GM12878 (cell line): ENCODE results near the gene CYP27A1. TPM values are rescaled to one million over a fixed set of nuclear protein-coding genes. Genes with fewer than 3 reads are reported as not detected.

ENCODE experiments used
- ATAC-seq: fragments of 200-7000 bp; cut with Tn5 transposase; 3 replicates; pipeline ENCODE4 v1.9.1; 2020; ENCODE audit warnings: mild to moderate bottlenecking, moderate library complexity
- BruUV-seq: library from RNA; stranded (reverse); fragments of 400-500 nt; replicated peaks from 2 replicates; lab custom pipeline; 2021; lab: Mats Ljungman, UMichigan
- CTCF ChIA-PET: fragments of 300-600 bp; sonication (Branson Sonifier 250); formaldehyde crosslinking; extraction: SDS; loops from one replicate; lab custom pipeline; 2021; ENCODE audit warnings: inconsistent platforms; lab: Yijun Ruan, JAX
- POLR2A ChIA-PET: fragments of 350-600 bp; formaldehyde crosslinking; extraction: SDS; loops from one replicate; lab custom pipeline; 2021; ENCODE audit warnings: inconsistent platforms; lab: Charles Lee
- RAD21 ChIA-PET: fragments of 300-600 bp; sonication (Branson Sonifier 250); formaldehyde crosslinking; loops from one replicate; lab custom pipeline; 2023; ENCODE audit warnings: antibody characterized with exemption; ENCODE audit not compliant: unreplicated experiment; lab: Charles Lee
- SMC1A ChIA-PET: fragments of 300-600 bp; sonication (Branson Sonifier 250); formaldehyde crosslinking; loops from one replicate; lab custom pipeline; 2023; ENCODE audit not compliant: unreplicated experiment, uncharacterized antibody; lab: Charles Lee
- DNase-seq: peaks from one replicate; pipeline ENCODE4 v3.0.0-alpha.2; 2011; ENCODE audit warnings: low read depth, low spot score
- FAIRE-seq: peaks from 3 replicates; lab custom pipeline; 2011; peaks lifted over from hg19 to GRCh38; lab: Jason Lieb, UNC
- H2AFZ ChIP-seq: 2 replicates; pipeline ENCODE4 v1.6.0; 2011; ENCODE audit warnings: low read depth, low read length, control low read depth; ENCODE audit not compliant: control insufficient read depth
- H3K27ac ChIP-seq: 2 replicates; pipeline ENCODE4 v1.5.1; 2011; ENCODE audit warnings: control low read depth; ENCODE audit not compliant: control insufficient read depth, insufficient read depth
- H3K27me3 ChIP-seq, 2 experiments: replicated peaks in 1 of 2; 2 replicates each; pipeline versions ENCODE4 v1.6.0 to v1.6.1; 2011; ENCODE audit warnings: low read length in 1 of 2; ENCODE audit not compliant: control insufficient read depth in 2 of 2, insufficient read depth in 2 of 2
- H3K36me3 ChIP-seq, 2 experiments: 2 replicates each; pipeline ENCODE4 v1.5.1; 2011; ENCODE audit warnings: low read length in 1 of 2; ENCODE audit not compliant: control insufficient read depth in 2 of 2, insufficient read depth in 2 of 2
- H3K4me1 ChIP-seq: 2 replicates; pipeline ENCODE4 v1.6.1; 2011; ENCODE audit warnings: mild to moderate bottlenecking, low read length, moderate library complexity, mixed read lengths; ENCODE audit not compliant: control insufficient read depth, insufficient read depth
- H3K4me2 ChIP-seq: 2 replicates; pipeline ENCODE4 v1.6.0; 2011; ENCODE audit warnings: control low read depth; ENCODE audit not compliant: control insufficient read depth, insufficient read depth
- H3K4me3 ChIP-seq: fragments of 200-600 bp; sonication (generic); 2 replicates; pipeline ENCODE4 v1.5.1; 2016
- H3K79me2 ChIP-seq: 2 replicates; pipeline ENCODE4 v1.6.0; 2011; ENCODE audit warnings: low read length; ENCODE audit not compliant: control insufficient read depth, insufficient read depth
- H3K9ac ChIP-seq: 2 replicates; pipeline ENCODE4 v1.8.0; 2011; ENCODE audit warnings: low read length, control low read depth, mixed read lengths; ENCODE audit not compliant: control insufficient read depth, insufficient read depth
- H3K9me3 ChIP-seq: replicated peaks from 3 replicates; pipeline ENCODE4 v1.5.1; 2011; ENCODE audit warnings: mild to moderate bottlenecking, low read length; ENCODE audit not compliant: control insufficient read depth, insufficient read depth
- H4K20me1 ChIP-seq: 2 replicates; pipeline ENCODE4 v1.6.0; 2011; ENCODE audit not compliant: control insufficient read depth, insufficient read depth
- CREM ChIP-seq: IDR thresholded peaks from 2 replicates; pipeline ENCODE4 v1.6.1; 2014; ENCODE audit warnings: antibody characterized with exemption, low read depth
- FOS ChIP-seq: IDR thresholded peaks from 3 replicates; pipeline ENCODE4 v1.6.1; 2011; ENCODE audit warnings: borderline replicate concordance; ENCODE audit not compliant: insufficient read length; ENCODE audit errors: extremely low read depth
- GATAD2B ChIP-seq: fragments of 450-650 bp; conservative IDR thresholded peaks from 2 replicates; pipeline ENCODE4 v1.6.1; 2017; ENCODE audit warnings: low read depth, mild to moderate bottlenecking, moderate library complexity
- HDAC2 ChIP-seq: fragments of 200-600 bp; sonication (generic); IDR thresholded peaks from 2 replicates; pipeline ENCODE4 v1.6.1; 2017
- IRF5 ChIP-seq: fragments of 450-650 bp; IDR thresholded peaks from 2 replicates; pipeline ENCODE4 v1.6.1; 2017; ENCODE audit warnings: borderline replicate concordance
- MTA2 ChIP-seq: fragments of 450-650 bp; IDR thresholded peaks from 2 replicates; pipeline ENCODE4 v1.6.1; 2016; ENCODE audit warnings: low read depth, mild to moderate bottlenecking, moderate library complexity
- NFYA ChIP-seq: IDR thresholded peaks from 2 replicates; pipeline ENCODE4 v1.6.1; 2011; ENCODE audit warnings: low read depth, mild to moderate bottlenecking, low read length, improper control_type of control experiment, borderline replicate concordance
- NR2C2 ChIP-seq: IDR thresholded peaks from 2 replicates; pipeline ENCODE4 v1.6.1; 2011; ENCODE audit warnings: borderline replicate concordance, low read depth; ENCODE audit not compliant: control insufficient read depth, insufficient read length
- PKNOX1 ChIP-seq: fragments of 450-650 bp; IDR thresholded peaks from 2 replicates; pipeline ENCODE4 v1.6.1; 2016; ENCODE audit warnings: mild to moderate bottlenecking
- PML ChIP-seq: IDR thresholded peaks from 2 replicates; pipeline ENCODE4 v1.6.1; 2012; ENCODE audit warnings: low read length, inconsistent platforms
- SIN3A ChIP-seq: IDR thresholded peaks from 2 replicates; pipeline ENCODE4 v1.6.1; 2012; ENCODE audit warnings: low read depth, low read length, improper control_type of control experiment
- SMAD5 ChIP-seq: IDR thresholded peaks from 2 replicates; pipeline ENCODE4 v1.6.1; 2016; ENCODE audit warnings: antibody characterized with exemption, low read depth
- SREBF2 ChIP-seq: IDR thresholded peaks from 2 replicates; pipeline ENCODE4 v1.6.1; 2012; ENCODE audit warnings: mild to moderate bottlenecking, low read length
- ZNF274 ChIP-seq: IDR thresholded peaks from one replicate; pipeline ENCODE4 v1.8.0; 2011; ENCODE audit not compliant: insufficient read length, insufficient read depth
- WGBS: methylation state at CpG from one replicate; pipeline ENCODE4 v1.1.6; 2016; ENCODE audit warnings: low lambda C conversion rate; ENCODE audit not compliant: insufficient replicate concordance, insufficient coverage; ENCODE audit errors: missing lambda C conversion rate; 5-methylcytosine and 5-hydroxymethylcytosine counted together
- in situ Hi-C: fragments of 300-500 bp; cut with MboI; formaldehyde crosslinking; loops from 9 replicates; pipeline ENCODE4 v1.14.3; 2018; ENCODE audit warnings: mixed read lengths
- intact Hi-C: fragments of 100-400 bp; cut with micrococcal nuclease; formaldehyde crosslinking; loops from one replicate; pipeline ENCODE4 v1.14.2; 2022; ENCODE audit not compliant: unreplicated experiment
- polyA plus RNA-seq, 11 experiments: library from polyadenylated mRNA; depleted of rRNA in 4 of 11; unstranded in 6 of 11; stranded (reverse) in 5 of 11; fragments of >200 nt; fragmentation: Nextera tagmentation in 4 of 11; fragmentation: Illumina TruSeq in 1 of 11; extraction: Ambion mirVana in 4 of 11; extraction: Trizol in 1 of 11; gene quantifications; 1 replicate in 1 of 11; 2 replicates in 10 of 11; pipeline versions ENCODE4 v1.2.1 to v1.2.3, GENCODE V29; 2011 to 2016; ENCODE audit warnings: inconsistent platforms in 2 of 11, missing spikeins in 2 of 11, low read depth in 1 of 11
- total RNA-seq, 4 experiments: library from RNA; depleted of rRNA in 3 of 4; stranded (reverse); fragments of >200 nt in 3 of 4; fragmentation: Illumina TruSeq in 1 of 4; extraction: Trizol in 1 of 4; gene quantifications; 2 replicates each; pipeline versions ENCODE4 v1.2.1 to v1.2.3, GENCODE V29; 2013 to 2021

The CYP27A1 gene
- total and polyA plus RNA-seq, 10 of the 15 experiments (the other 5 are each of a cell fraction or from before 2014, with no cell fraction given) = 0.11 to 0.72 (median 0.18) TPM; not detected in 2

GRCh38 chr2:218756599-218757377, 25.2 kb upstream of the CYP27A1 start:
- CTCF ChIA-PET = interaction anchor here (1.7 kb wide), 1 partner anchor 46 kb away, joined by 6 read pairs; the partner anchor contains the start of gene TTLL4
- H3K4me2 ChIP-seq = no peak overlapping the region
- TF ChIP-seq SIN3A (no peak), ZNF274 (no peak), SMAD5 (no peak), CREM (no peak), MTA2 (no peak)
- POLR2A ChIA-PET = no interaction called here
- H2AFZ ChIP-seq = no peak overlapping the region
- no peak for ATAC-seq
- SMC1A ChIA-PET = no interaction called here
- BruUV-seq = no TSS peak
- H3K27ac ChIP-seq = no peak overlapping the region
- no peak for DNase-seq
- H4K20me1 ChIP-seq = no peaks in the 10 kb centered on the region
- no peak for FAIRE-seq
- no peaks in the 10 kb centered on the region for H3K79me2 ChIP-seq
- RAD21 ChIA-PET = no interaction called here
- 93% methylated on average over 6 of the region's 6 CpGs for WGBS
- peaks cover 17 to 19% of the 10 kb centered on the region in 2 experiments; a peak in 3 of 4 replicates for H3K36me3 ChIP-seq
- no peaks in the 10 kb centered on the region for H3K9me3 ChIP-seq
- intact Hi-C loops (no loop called here), in situ Hi-C loops (no loop called here)
- H3K4me1 ChIP-seq = no peaks in the 10 kb centered on the region
- no peak overlapping the region for H3K4me3 ChIP-seq
- no peaks in the 10 kb centered on the region for H3K27me3 ChIP-seq
- H3K9ac ChIP-seq = no peak overlapping the region

- no peak overlapping the region for H3K4me2 ChIP-seq
- 71% methylated on average over 2 of the region's 2 CpGs for WGBS
- H3K27ac ChIP-seq = no peak overlapping the region
- CTCF ChIA-PET = interaction anchor here (0.7 to 1.1 kb wide), 3 partner anchors 31 to 504 kb away, joined by 3 read pairs; no protein-coding TSS in a partner anchor
- H4K20me1 ChIP-seq = no peaks in the 10 kb centered on the region
- H2AFZ ChIP-seq = no peak overlapping the region
- SMC1A ChIA-PET = no interaction called here
- DNase-seq = no peak
- no peaks in the 10 kb centered on the region for H3K9me3 ChIP-seq
- no peak for ATAC-seq
- POLR2A ChIA-PET = no interaction called here
- in situ Hi-C loops (no loop called here), intact Hi-C loops (no loop called here)
- no peak for FAIRE-seq
- H3K79me2 ChIP-seq = no peaks in the 10 kb centered on the region
- H3K27me3 ChIP-seq = no peaks in the 10 kb centered on the region
- no peaks in the 10 kb centered on the region for H3K36me3 ChIP-seq
- H3K9ac ChIP-seq = no peak overlapping the region
- RAD21 ChIA-PET = no interaction called here
- no peaks in the 10 kb centered on the region for H3K4me1 ChIP-seq
- BruUV-seq = no TSS peak
- H3K4me3 ChIP-seq = no peak overlapping the region
- TF ChIP-seq HDAC2 = no peak
- no peak for TF ChIP-seq FOS
- no peak for TF ChIP-seq GATAD2B
- no peak for TF ChIP-seq NR2C2
- TF ChIP-seq PML = no peak
- TF ChIP-seq IRF5 = no peak
- no peak for TF ChIP-seq PKNOX1
- no peak for TF ChIP-seq SREBF2
- TF ChIP-seq CREM = no peak
- TF ChIP-seq NFYA = no peak
Measured at GRCh38 chr2:218761795-218762194, 20.2 kb upstream of the CYP27A1 start.
